HTERT RPE-1 (cell line): ENCODE data around the gene NTF4.
"Not testable (repeated sequence)": the region's sequence is repeated elsewhere in the genome, so short reads cannot be mapped to it uniquely, and the experiment has no call there.

Source experiments
- in situ Hi-C: fragments of 300-500 bp; cut with MboI; formaldehyde crosslinking; loops from 4 replicates; pipeline ENCODE4 v1.14.3; 2020; ENCODE audit warnings: low sequenced_read_pairs

NTF4 gene

GRCh38 chr19:49091391-49092038, 26.9 kb upstream of the NTF4 start:
- in situ Hi-C loops = no loop called here

- in situ Hi-C loops = no loop called here
These were observed 21.7 kb upstream of the NTF4 start for GRCh38 chr19:49086296-49086695.

GRCh38 chr19:49085868-49086232, 21.2 kb upstream of the NTF4 start:
- in situ Hi-C loops = no loop called here

- in situ Hi-C loops = no loop called here
These were observed 20.6 kb upstream of the NTF4 start, which contains the start of gene SNRNP70 for GRCh38 chr19:49085020-49085867. TSS of gene SNRNP70 (plus strand) at chr19:49085451. CDS start at chr19:49086415, 964 bp downstream.

GRCh38 chr19:49084206-49085019, 19.8 kb upstream of the NTF4 start:
- in situ Hi-C loops = no loop called here

- in situ Hi-C loops = no loop called here
These were observed 16.7 kb upstream of the NTF4 start for GRCh38 chr19:49081273-49081672.

GRCh38 chr19:49080392-49080791, 15.8 kb upstream of the NTF4 start:
- in situ Hi-C loops = no loop called here

- in situ Hi-C loops = not testable (repeated sequence)
These were observed 10.3 kb upstream of the NTF4 start for GRCh38 chr19:49074869-49075268.

- in situ Hi-C loops = no loop called here
These were observed 9.1 kb upstream of the NTF4 start for GRCh38 chr19:49073514-49074378.

GRCh38 chr19:49071860-49072547, 7.4 kb upstream of the NTF4 start:
- in situ Hi-C loops = no loop called here

- in situ Hi-C loops = no loop called here
These were observed 5.8 kb upstream of the NTF4 start for GRCh38 chr19:49070416-49070815.

GRCh38 chr19:49069026-49069425, 4.4 kb upstream of the NTF4 start:
- in situ Hi-C loops = no loop called here

GRCh38 chr19:49067554-49067953, 2.9 kb upstream of the NTF4 start:
- in situ Hi-C loops = no loop called here

GRCh38 chr19:49065905-49066512, 1.4 kb upstream of the NTF4 start:
- in situ Hi-C loops = no loop called here

GRCh38 chr19:49064029-49064629, 489 bp downstream of the NTF4 start:
- in situ Hi-C loops = no loop called here

- in situ Hi-C loops = no loop called here
These were observed 3.2 kb downstream of the NTF4 start for GRCh38 chr19:49061445-49061844.

- in situ Hi-C loops = no loop called here
These were observed 3.6 kb downstream of the NTF4 start for GRCh38 chr19:49061000-49061399.

- in situ Hi-C loops = no loop called here
These were observed 5.6 kb downstream of the NTF4 start for GRCh38 chr19:49059053-49059452.

GRCh38 chr19:49058562-49058961, 6.1 kb downstream of the NTF4 start:
- in situ Hi-C loops = no loop called here
